Psoas muscle (tissue), 8 donors: ENCODE results near the gene DCLK2. TPM values are rescaled to one million over a fixed set of nuclear protein-coding genes. Genes with fewer than 3 reads are reported as not detected.

Source experiments
- ATAC-seq, 4 donors: fragments of 200-7000 bp; cut with Tn5 transposase; one replicate each; pipeline ENCODE4 v1.9.1; 2020; ENCODE audit warnings: moderate library complexity in 3 of 4, mild to moderate bottlenecking in 2 of 4
- DNase-seq, 2 donors: peaks; one replicate each; pipeline ENCODE4 v3.0.0-alpha.2; 2020
- H3K27ac ChIP-seq: fragments of 200-600 bp; one replicate; pipeline ENCODE4 v1.8.0; 2022
- H3K27me3 ChIP-seq, 3 donors: fragments of 200-600 bp in 1 of 3; one replicate each; pipeline versions ENCODE4 v1.6.1 to v1.8.0; 2013 to 2022; ENCODE audit warnings: low read length in 2 of 3, mild to moderate bottlenecking in 2 of 3, moderate library complexity in 1 of 3; ENCODE audit not compliant: insufficient read depth in 3 of 3
- H3K36me3 ChIP-seq, 2 donors: fragments of 200-600 bp in 1 of 2; one replicate each; pipeline versions ENCODE4 v1.6.1 to v1.8.0; 2013 to 2022; ENCODE audit warnings: low read depth in 1 of 2, mild to moderate bottlenecking in 1 of 2, moderate library complexity in 1 of 2; ENCODE audit not compliant: insufficient read depth in 1 of 2
- H3K4me1 ChIP-seq: fragments of 200-600 bp; one replicate; pipeline ENCODE4 v1.8.0; 2022
- H3K4me3 ChIP-seq: fragments of 200-600 bp; one replicate; pipeline ENCODE4 v1.8.0; 2022; ENCODE audit warnings: mild to moderate bottlenecking
- H3K9me3 ChIP-seq: fragments of 200-600 bp; one replicate; pipeline ENCODE4 v1.8.0; 2022
- WGBS, 3 donors: extraction: QIAGEN DNeasy Blood & Tissue Kit; methylation state at CpG; one replicate each; pipeline versions ENCODE4 v1.1.6 to v1.1.7; 2013; 5-methylcytosine and 5-hydroxymethylcytosine counted together
- intact Hi-C, 2 donors: fragments of 100-400 bp; cut with DNase I; formaldehyde crosslinking; loops; one replicate each; pipeline versions ENCODE4 v1.11.0 to v1.14.2; 2022
- polyA plus RNA-seq, 3 donors: library from polyadenylated mRNA; stranded (reverse); fragments of 200-250 nt; gene quantifications; one replicate each; pipeline ENCODE4 v1.2.3, GENCODE V29; 2013
- total RNA-seq, 4 donors: library from RNA; stranded (reverse); fragmentation: NEBNext Ultra II Directional in 2 of 4; extraction: Animal tissue kit (Norgen Biotek cat#: 25700) in 2 of 4; gene quantifications; one replicate each; pipeline versions ENCODE4 v1.2.1 to v1.2.4, GENCODE V29; 2021 to 2023
- TF ChIP-seq, protein P1 (sequence below): fragments of 200-600 bp; IDR thresholded peaks from one replicate; pipeline ENCODE4 v1.8.0; 2022; ENCODE audit warnings: antibody characterized with exemption
- donor health status: healthy with polysubstance abuse.
- donor health status: DM: no; HTN: no; CAD: no; lungs with moderate emphysema.
- donor health status: Bipolar disorder and iron deficiency.
- donor health status: healthy.
- donor health status: DM: yes; HTN: yes; CAD: no.
- donor health status: DM: no; HTN: no; CAD: no.
- donor health status: DM: no; HTN: no; CAD: no.
- donor health status: DM: yes; HTN: yes; CAD: no.

DCLK2 gene
- total and polyA plus RNA-seq, 7 donors, result 0.18 to 1.7 (median 0.78) TPM

GRCh38 chr4:150264595-150265161, 186.4 kb downstream of the DCLK2 start:
- TF ChIP-seq, protein P1, sequence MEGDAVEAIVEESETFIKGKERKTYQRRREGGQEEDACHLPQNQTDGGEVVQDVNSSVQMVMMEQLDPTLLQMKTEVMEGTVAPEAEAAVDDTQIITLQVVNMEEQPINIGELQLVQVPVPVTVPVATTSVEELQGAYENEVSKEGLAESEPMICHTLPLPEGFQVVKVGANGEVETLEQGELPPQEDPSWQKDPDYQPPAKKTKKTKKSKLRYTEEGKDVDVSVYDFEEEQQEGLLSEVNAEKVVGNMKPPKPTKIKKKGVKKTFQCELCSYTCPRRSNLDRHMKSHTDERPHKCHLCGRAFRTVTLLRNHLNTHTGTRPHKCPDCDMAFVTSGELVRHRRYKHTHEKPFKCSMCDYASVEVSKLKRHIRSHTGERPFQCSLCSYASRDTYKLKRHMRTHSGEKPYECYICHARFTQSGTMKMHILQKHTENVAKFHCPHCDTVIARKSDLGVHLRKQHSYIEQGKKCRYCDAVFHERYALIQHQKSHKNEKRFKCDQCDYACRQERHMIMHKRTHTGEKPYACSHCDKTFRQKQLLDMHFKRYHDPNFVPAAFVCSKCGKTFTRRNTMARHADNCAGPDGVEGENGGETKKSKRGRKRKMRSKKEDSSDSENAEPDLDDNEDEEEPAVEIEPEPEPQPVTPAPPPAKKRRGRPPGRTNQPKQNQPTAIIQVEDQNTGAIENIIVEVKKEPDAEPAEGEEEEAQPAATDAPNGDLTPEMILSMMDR, result no peak
- Histone ChIP-seq H3K36me3 (peaks cover 0 to 12% of the 10 kb centered on the region in 2 donors), H3K9me3 (no peaks in the 10 kb centered on the region), H3K4me3 (no peak overlapping the region), H3K27ac (no peak overlapping the region), H3K4me1 (no peaks in the 10 kb centered on the region), H3K27me3 (no peaks in the 10 kb centered on the region)
- intact Hi-C loops, result no loop called here
- 82 to 89% (median 83%) methylated on average over 6 of the region's 6 CpGs for WGBS, 3 donors
- no peak for ATAC-seq
- DNase-seq, result no peak

DNA sequence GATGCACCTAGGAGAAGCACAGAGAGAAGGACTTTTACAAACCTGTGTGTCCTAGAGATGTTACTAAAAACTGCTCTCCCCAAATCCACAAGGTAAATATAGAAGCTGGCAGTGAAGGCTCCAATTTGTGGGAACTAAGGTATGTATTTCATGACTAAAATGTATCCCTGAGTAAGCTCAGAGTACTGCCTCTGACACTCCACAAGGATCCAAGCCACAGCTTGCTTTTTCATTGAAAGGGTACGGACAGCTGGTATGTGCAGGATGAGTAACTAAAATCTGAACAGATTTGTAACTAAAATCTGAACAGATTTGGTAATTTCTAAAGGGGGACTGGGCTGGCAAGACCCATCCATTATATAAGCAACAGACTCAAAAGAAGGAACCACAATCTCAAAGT, 187.6 kb downstream of the DCLK2 start:
- intact Hi-C loops, result no loop called here
- WGBS, 3 donors, result 93 to 100% (median 100%) methylated on average over 1 of the region's 1 CpG
- Histone ChIP-seq H3K36me3 (peaks cover 0 to 12% of the 10 kb centered on the region in 2 donors), H3K9me3 (no peaks in the 10 kb centered on the region), H3K27me3 (no peaks in the 10 kb centered on the region), H3K27ac (no peak overlapping the region), H3K4me1 (no peaks in the 10 kb centered on the region), H3K4me3 (no peak overlapping the region)
- ATAC-seq (no peak), DNase-seq (no peak)
- TF ChIP-seq, protein P1, result no peak

GRCh38 chr4:150268444-150268843, 190.2 kb downstream of the DCLK2 start:
- TF ChIP-seq, protein P1, result no peak
- Histone ChIP-seq H3K27ac (no peak overlapping the region), H3K4me3 (no peak overlapping the region), H3K9me3 (peaks cover 4% of the 10 kb centered on the region), H3K36me3 (peaks cover 0 to 12% of the 10 kb centered on the region in 2 donors), H3K27me3 (no peaks in the 10 kb centered on the region), H3K4me1 (no peaks in the 10 kb centered on the region)
- WGBS, 3 donors, result 94 to 100% (median 96%) methylated on average over 1 of the region's 1 CpG
- intact Hi-C loops, result no loop called here
- ATAC-seq (no peak), DNase-seq (no peak)

GRCh38 chr4:150278206-150278605, 200.0 kb downstream of the DCLK2 start:
- no peak for ATAC-seq
- Histone ChIP-seq H3K9me3 (peaks cover under 1% of the 10 kb centered on the region), H3K27me3 (no peaks in the 10 kb centered on the region), H3K4me3 (no peak overlapping the region), H3K27ac (no peak overlapping the region), H3K36me3 (peaks cover 0 to 10% of the 10 kb centered on the region in 2 donors), H3K4me1 (no peaks in the 10 kb centered on the region)
- DNase-seq, result no peak
- TF ChIP-seq, protein P1, result no peak
- WGBS, 3 donors, result 13 to 65% (median 36%) methylated on average over 2 of the region's 2 CpGs
- intact Hi-C loops, result no loop called here
